H1 (cell line): ENCODE data around the gene OCLN.

ENCODE experiments used
- ATF3 ChIP-seq: IDR thresholded peaks from 2 replicates; pipeline ENCODE4 v1.6.1; 2011; ENCODE audit warnings: low read depth, mild to moderate bottlenecking, low read length; ENCODE audit not compliant: insufficient read depth
- CBX5 ChIP-seq: fragments of 300-800, 300-1000 bp; sonication (generic); IDR thresholded peaks from 2 replicates; pipeline ENCODE4 v1.7.1; 2016; ENCODE audit warnings: antibody characterized with exemption, low read length, low read depth
- CTCF ChIP-seq, 3 experiments: IDR thresholded peaks; 1 replicate in 2 of 3; 2 replicates in 1 of 3; pipeline versions ENCODE4 v1.5.1 to v1.6.1; 2011; ENCODE audit warnings: low read length in 3 of 3, mild to moderate bottlenecking in 3 of 3, inconsistent platforms in 2 of 3, low read depth in 1 of 3, moderate library complexity in 1 of 3; ENCODE audit not compliant: insufficient read depth in 1 of 3; ENCODE audit errors: control extremely low read depth in 1 of 3
- EZH2 ChIP-seq: fragments of 200-600 bp; sonication (generic); IDR thresholded peaks from 2 replicates; pipeline ENCODE4 v1.7.1; 2012; ENCODE audit warnings: low read depth, mild to moderate bottlenecking, moderate library complexity, low read length, inconsistent platforms; ENCODE audit not compliant: severe bottlenecking
- HDAC2 ChIP-seq, 2 experiments: fragments of 300-600 bp in 1 of 2; sonication (generic) in 1 of 2; IDR thresholded peaks; 2 replicates each; pipeline ENCODE4 v1.6.1; 2011 to 2012; ENCODE audit warnings: low read depth in 2 of 2, low read length in 2 of 2, mild to moderate bottlenecking in 2 of 2, moderate library complexity in 2 of 2, borderline replicate concordance in 1 of 2, inconsistent platforms in 1 of 2
- KDM5A ChIP-seq: fragments of 200-600 bp; IDR thresholded peaks from 2 replicates; pipeline ENCODE4 v1.7.1; 2012; ENCODE audit warnings: mild to moderate bottlenecking, low read length, inconsistent platforms, mixed read lengths
- PHF8 ChIP-seq: fragments of 200-600 bp; sonication (generic); conservative IDR thresholded peaks from 2 replicates; pipeline ENCODE4 v1.7.1; 2012; ENCODE audit warnings: low read depth, mild to moderate bottlenecking, inconsistent platforms, low read length, moderate library complexity
- POLR2A ChIP-seq, 2 experiments: IDR thresholded peaks; 1 replicate in 1 of 2; 2 replicates in 1 of 2; pipeline ENCODE4 v1.6.1; 2011; ENCODE audit warnings: low read depth in 2 of 2, low read length in 2 of 2, mild to moderate bottlenecking in 2 of 2; ENCODE audit errors: control extremely low read depth in 1 of 2
- POLR2AphosphoS5 ChIP-seq: IDR thresholded peaks from 2 replicates; pipeline ENCODE4 v1.6.1; 2011; ENCODE audit warnings: low read depth, low read length
- POU5F1 ChIP-seq: IDR thresholded peaks from 2 replicates; pipeline ENCODE4 v1.6.1; 2011; ENCODE audit warnings: low read depth, mild to moderate bottlenecking, low read length, moderate library complexity
- TCF12 ChIP-seq: IDR thresholded peaks from 2 replicates; pipeline ENCODE4 v1.6.1; 2011; ENCODE audit warnings: low read depth, mild to moderate bottlenecking, low read length

DNA sequence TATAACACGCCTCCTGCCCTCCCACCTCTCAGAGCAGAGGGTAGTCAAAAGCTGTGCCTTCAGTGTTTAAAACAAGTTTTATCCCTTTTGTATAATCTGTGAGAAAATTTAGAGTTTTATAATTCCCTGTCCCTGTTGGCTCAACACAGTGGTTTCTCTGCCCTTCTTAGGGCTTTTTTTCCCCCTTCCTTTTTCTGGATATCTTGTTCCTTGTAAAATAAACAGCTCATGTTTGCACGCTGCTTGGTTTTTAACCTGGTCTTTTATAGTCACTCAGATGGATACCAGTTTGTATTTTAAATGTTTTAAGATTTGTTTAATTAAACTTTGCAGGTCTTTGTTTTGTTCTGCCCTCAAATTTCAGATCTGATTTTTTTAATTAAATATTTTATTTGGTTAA, 26.7 kb downstream of the OCLN start:
- TF ChIP-seq CTCF (IDR thresholded peaks at IDR 0.05; ENCODE audit: control extremely low read depth in 1 of 3, insufficient read depth in 1 of 3, low read depth in 1 of 3, low read length in 3 of 3) (no peak), KDM5A (no peak), EZH2 (no peak), HDAC2 (IDR thresholded peaks at IDR 0.05; ENCODE audit: borderline replicate concordance in 1 of 2, low read depth in 2 of 2, low read length in 2 of 2) (no peak), POLR2A (IDR thresholded peaks at IDR 0.05; ENCODE audit: control extremely low read depth in 1 of 2, low read depth in 2 of 2, low read length in 2 of 2) (no peak), TCF12 (no peak), CBX5 (no peak), ATF3 (no peak), POLR2AphosphoS5 (no peak), POU5F1 (no peak), PHF8 (no peak)
